Fibroblast of pulmonary artery (primary cell): Measurements from ENCODE around the gene TSC22D1.
A peak's percentile ranks its signal among the peaks of the same experiment; 100 is the strongest.

Experiments used
- DNase-seq: peaks from one replicate; pipeline ENCODE4 v3.0.0-alpha.2; 2010; ENCODE audit warnings: low read depth
- H3K4me3 ChIP-seq: replicated peaks from 2 replicates; pipeline ENCODE4 v1.5.1; 2011; ENCODE audit warnings: low read depth, mild to moderate bottlenecking, control low read depth, low read length, moderate library complexity
- CTCF ChIP-seq: IDR thresholded peaks from 2 replicates; pipeline ENCODE4 v1.5.1; 2011; ENCODE audit warnings: mild to moderate bottlenecking, control low read depth, low read length, inconsistent platforms; ENCODE audit errors: missing control alignments

Gene TSC22D1

GRCh38 chr13:44470638-44471562 lies 105.2 kb downstream of the TSC22D1 start:
- peak; percentile 46 for TF ChIP-seq CTCF
- H3K4me3 ChIP-seq: no peak overlapping the region
- DNase-seq: peak; percentile 64

GRCh38 chr13:44468874-44469273 lies 107.3 kb downstream of the TSC22D1 start:
- H3K4me3 ChIP-seq: no peak overlapping the region
- TF ChIP-seq CTCF: no peak

GRCh38 chr13:44465318-44465717 lies 110.8 kb downstream of the TSC22D1 start:
- no peak for TF ChIP-seq CTCF
- no peak overlapping the region for H3K4me3 ChIP-seq
- no peak for DNase-seq

More at GRCh38 chr13:44468874-44469273, 107.3 kb downstream of the TSC22D1 start:
- DNase-seq: no peak

GRCh38 chr13:44464471-44464870 lies 111.7 kb downstream of the TSC22D1 start:
- TF ChIP-seq CTCF: no peak
- DNase-seq: no peak
- H3K4me3 ChIP-seq: no peak overlapping the region

- no peak for TF ChIP-seq CTCF
- H3K4me3 ChIP-seq: no peak overlapping the region
- DNase-seq: no peak
These were observed 112.4 kb downstream of the TSC22D1 start for GRCh38 chr13:44463759-44464158.

- no peak for TF ChIP-seq CTCF
- no peak overlapping the region for H3K4me3 ChIP-seq
- no peak for DNase-seq
These were observed 116.5 kb downstream of the TSC22D1 start for GRCh38 chr13:44459674-44460073.
